HCT116 (cell line): ENCODE results near the gene LRRC4B. TPM values are rescaled to one million over a fixed set of nuclear protein-coding genes. Genes with fewer than 3 reads are reported as not detected.

ENCODE experiments used
- ATAC-seq: fragments of 200-7000 bp; cut with Tn5 transposase; 2 replicates; pipeline ENCODE4 v1.9.1; 2020; ENCODE audit warnings: mild to moderate bottlenecking, moderate library complexity
- BruUV-seq: library from RNA; stranded (reverse); fragments of 400-500 nt; replicated peaks from 2 replicates; lab custom pipeline; 2021; lab: Mats Ljungman, UMichigan
- CTCF ChIA-PET: fragments of 300-600 bp; sonication (Branson Sonifier 250); formaldehyde crosslinking; loops from one replicate; lab custom pipeline; 2021; ENCODE audit warnings: antibody characterized with exemption; lab: Charles Lee
- POLR2A ChIA-PET: fragments of 300-600, 350-600 bp; sonication (Branson Sonifier 250); formaldehyde crosslinking; loops from one replicate; lab custom pipeline; 2021; ENCODE audit warnings: antibody characterized with exemption; lab: Charles Lee
- RAD21 ChIA-PET, 2 experiments: fragments of 300-600 bp; sonication (Branson Sonifier 250); formaldehyde crosslinking; loops; one replicate each; lab custom pipeline; 2023; ENCODE audit warnings: low total read pairs in 2 of 2; ENCODE audit not compliant: uncharacterized antibody in 2 of 2, unreplicated experiment in 2 of 2, low non-redundant PET in 1 of 2; lab: Charles Lee
- DNase-seq: peaks from one replicate; pipeline ENCODE4 v3.0.0-alpha.2; 2010; ENCODE audit warnings: low read depth, low spot score
- H2AFZ ChIP-seq: fragments of 200-600 bp; shearing (Covaris generic), sonication (generic); 2 replicates; pipeline ENCODE4 v1.6.1; 2017; ENCODE audit warnings: low read depth, mixed run types, mixed read lengths, antibody characterized with exemption, low read length; ENCODE audit not compliant: poor library complexity, severe bottlenecking
- H3K27ac ChIP-seq: 2 replicates; pipeline ENCODE4 v1.5.1; 2012; ENCODE audit warnings: low read depth, low read length
- H3K27me3 ChIP-seq: fragments of 200-600 bp; sonication (generic); 2 replicates; pipeline ENCODE4 v1.6.1; 2016; ENCODE audit warnings: mixed run types, low read length, mixed read lengths; ENCODE audit not compliant: insufficient read depth
- H3K36me3 ChIP-seq, 2 experiments: fragments of 200-500 bp in 1 of 2; fragments of 200-600 bp in 1 of 2; sonication (Bioruptor generic) in 1 of 2; sonication (generic) in 1 of 2; 2 replicates each; pipeline versions ENCODE4 v1.5.1 to v1.6.1; 2014 to 2016; ENCODE audit warnings: low read length in 2 of 2, inconsistent platforms in 1 of 2, mixed read lengths in 1 of 2, mixed run types in 1 of 2; ENCODE audit not compliant: insufficient read depth in 2 of 2, control insufficient read depth in 1 of 2
- H3K4me1 ChIP-seq, 2 experiments: fragments of 200-600 bp in 1 of 2; sonication (generic) in 1 of 2; 2 replicates each; pipeline versions ENCODE4 v1.5.1 to v1.6.1; 2012 to 2017; ENCODE audit warnings: low read length in 2 of 2, inconsistent platforms in 1 of 2, mild to moderate bottlenecking in 1 of 2, mixed read lengths in 1 of 2, mixed run types in 1 of 2, moderate library complexity in 1 of 2; ENCODE audit not compliant: insufficient read depth in 2 of 2, control insufficient read depth in 1 of 2
- H3K4me2 ChIP-seq: fragments of 200-600 bp; sonication (generic); 2 replicates; pipeline ENCODE4 v1.6.1; 2017; ENCODE audit warnings: mixed run types, low read length, mixed read lengths
- H3K4me3 ChIP-seq, 2 experiments: fragments of 200-600 bp in 1 of 2; sonication (generic) in 1 of 2; replicated peaks in 1 of 2; 2 replicates each; pipeline ENCODE4 v1.5.1; 2011 to 2016; ENCODE audit warnings: low read length in 2 of 2, control low read depth in 1 of 2, low read depth in 1 of 2, mild to moderate bottlenecking in 1 of 2, mixed read lengths in 1 of 2, mixed run types in 1 of 2
- H3K79me2 ChIP-seq: fragments of 200-600 bp; sonication (generic); 2 replicates; pipeline ENCODE4 v1.6.1; 2017; ENCODE audit warnings: mild to moderate bottlenecking, mixed run types, low read length, moderate library complexity, mixed read lengths; ENCODE audit not compliant: insufficient read depth
- H3K9ac ChIP-seq: fragments of 200-600 bp; sonication (generic); 2 replicates; pipeline ENCODE4 v1.6.1; 2016; ENCODE audit warnings: low read length, mixed read lengths
- H3K9me2 ChIP-seq: fragments of 200-600 bp; sonication (generic), shearing (Covaris generic); 2 replicates; pipeline ENCODE4 v1.6.1; 2017; ENCODE audit warnings: mixed run types, mild to moderate bottlenecking, moderate library complexity; ENCODE audit not compliant: insufficient read depth
- H3K9me3 ChIP-seq, 2 experiments: fragments of 200-500 bp in 1 of 2; fragments of 200-600 bp in 1 of 2; sonication (Bioruptor generic) in 1 of 2; sonication (generic) in 1 of 2; 2 replicates each; pipeline ENCODE4 v1.6.1; 2014 to 2017; ENCODE audit warnings: low read length in 2 of 2, mixed read lengths in 2 of 2, inconsistent platforms in 1 of 2, low read depth in 1 of 2, mild to moderate bottlenecking in 1 of 2, mixed run types in 1 of 2, moderate library complexity in 1 of 2; ENCODE audit not compliant: control insufficient read depth in 1 of 2, insufficient read depth in 1 of 2
- H4K20me1 ChIP-seq: fragments of 200-600 bp; sonication (generic), shearing (Covaris generic); 2 replicates; pipeline ENCODE4 v1.6.1; 2017; ENCODE audit warnings: mixed run types, mild to moderate bottlenecking, moderate library complexity; ENCODE audit not compliant: insufficient read depth
- ATF3 ChIP-seq: IDR thresholded peaks from 2 replicates; pipeline ENCODE4 v1.6.1; 2012
- CBX3 ChIP-seq: IDR thresholded peaks from 2 replicates; pipeline ENCODE4 v1.6.1; 2012; ENCODE audit warnings: low read depth
- CEBPB ChIP-seq: IDR thresholded peaks from 2 replicates; pipeline ENCODE4 v1.6.1; 2012; ENCODE audit warnings: low read depth
- CTCF ChIP-seq, 3 experiments: fragments of 200-600 bp in 1 of 3; sonication (generic) in 1 of 3; IDR thresholded peaks in 2 of 3; conservative IDR thresholded peaks in 1 of 3; 2 replicates each; pipeline ENCODE4 v1.5.1; 2012 to 2017; ENCODE audit warnings: low read depth in 2 of 3, low read length in 2 of 3, antibody characterized with exemption in 1 of 3, borderline replicate concordance in 1 of 3, control low read depth in 1 of 3, mild to moderate bottlenecking in 1 of 3, mixed read lengths in 1 of 3, mixed run types in 1 of 3, moderate library complexity in 1 of 3; ENCODE audit not compliant: insufficient read depth in 1 of 3
- EGR1 ChIP-seq: IDR thresholded peaks from 2 replicates; pipeline ENCODE4 v1.6.1; 2012; ENCODE audit warnings: low read depth
- ELF1 ChIP-seq: IDR thresholded peaks from 2 replicates; pipeline ENCODE4 v1.6.1; 2012; ENCODE audit warnings: low read depth, borderline replicate concordance
- EZH2phosphoT487 ChIP-seq: fragments of 200-600 bp; IDR thresholded peaks from 2 replicates; pipeline ENCODE4 v1.6.1; 2018; ENCODE audit warnings: antibody characterized with exemption, borderline replicate concordance
- FOSL1 ChIP-seq: IDR thresholded peaks from 2 replicates; pipeline ENCODE4 v1.6.1; 2012; ENCODE audit warnings: low read depth
- JUND ChIP-seq: IDR thresholded peaks from 2 replicates; pipeline ENCODE4 v1.6.1; 2012
- MAX ChIP-seq: IDR thresholded peaks from 2 replicates; pipeline ENCODE4 v1.6.1; 2012
- POLR2A ChIP-seq: IDR thresholded peaks from 2 replicates; pipeline ENCODE4 v1.7.0; 2011; ENCODE audit warnings: borderline replicate concordance; ENCODE audit not compliant: insufficient read depth, insufficient read length; ENCODE audit errors: extremely low read depth
- POLR2AphosphoS5 ChIP-seq: IDR thresholded peaks from 2 replicates; pipeline ENCODE4 v1.6.1; 2011; ENCODE audit warnings: mild to moderate bottlenecking, low read depth, low read length, moderate library complexity
- RAD21 ChIP-seq: IDR thresholded peaks from 2 replicates; pipeline ENCODE4 v1.6.1; 2012; ENCODE audit warnings: low read depth, mild to moderate bottlenecking
- REST ChIP-seq: IDR thresholded peaks from 2 replicates; pipeline ENCODE4 v1.6.1; 2012; ENCODE audit warnings: low read depth
- SP1 ChIP-seq: IDR thresholded peaks from 2 replicates; pipeline ENCODE4 v1.6.1; 2012; ENCODE audit warnings: low read depth
- TCF7L2 ChIP-seq: IDR thresholded peaks from 2 replicates; pipeline ENCODE4 v1.7.0; 2011; ENCODE audit warnings: borderline replicate concordance, inconsistent platforms; ENCODE audit not compliant: insufficient read depth, insufficient read length; ENCODE audit errors: extremely low read depth
- YY1 ChIP-seq: IDR thresholded peaks from 2 replicates; pipeline ENCODE4 v1.6.1; 2011; ENCODE audit warnings: low read length, low read depth, moderate library complexity, mild to moderate bottlenecking; ENCODE audit not compliant: insufficient replicate concordance; ENCODE audit errors: extremely low read depth
- ZBTB33 ChIP-seq: IDR thresholded peaks from 2 replicates; pipeline ENCODE4 v1.6.1; 2011; ENCODE audit warnings: mild to moderate bottlenecking, low read length, moderate library complexity; ENCODE audit not compliant: insufficient replicate concordance; ENCODE audit errors: extremely low read depth
- ZFX ChIP-seq: fragments of 450-650 bp; IDR thresholded peaks from 2 replicates; pipeline ENCODE4 v1.6.1; 2017
- ZNF274 ChIP-seq: fragments of 200-500 bp; sonication (Bioruptor generic); IDR thresholded peaks from 2 replicates; pipeline ENCODE4 v1.6.1; 2014; ENCODE audit warnings: mild to moderate bottlenecking, low read depth, low read length, inconsistent platforms
- intact Hi-C: fragments of 100-400 bp; cut with micrococcal nuclease; formaldehyde crosslinking; loops from 2 replicates; pipeline ENCODE4 v1.10.0; 2022
- total RNA-seq: library from RNA; stranded (reverse); gene quantifications from one replicate; pipeline ENCODE4 v1.2.1, GENCODE V29; 2021; ENCODE audit not compliant: unreplicated experiment

The LRRC4B gene
- total RNA-seq, 1 experiment from 2014 or later, result 0.89 TPM

- ChIA-PET CTCF (interaction anchor here (0.7 to 3.6 kb wide), 12 partner anchors 9 to 559 kb away, joined by 3 to 40 read pairs (median 8); partner anchors contain the start of genes JOSD2 and KCNC3), RAD21 (interaction anchor here (0.6 to 2.1 kb wide), 5 partner anchors 13 to 246 kb away, joined by 3 to 7 read pairs (median 3); no protein-coding TSS in a partner anchor)
- no TSS peak for BruUV-seq
- TF ChIP-seq EGR1 (no peak), JUND (no peak), ELF1 (no peak), TCF7L2 (no peak), YY1 (peak; percentile 20), CTCF (IDR thresholded peaks at IDR 0.05 in 2 of 3, conservative IDR thresholded peaks at IDR 0.05 in 1 of 3; ENCODE audit: borderline replicate concordance in 1 of 3, insufficient read depth in 1 of 3, low read depth in 2 of 3, low read length in 2 of 3) (peak; percentile 93 to 98 (median 95)), ZFX (no peak), POLR2A (no peak), ZBTB33 (no peak), CEBPB (no peak), ZNF274 (no peak), ATF3 (no peak), MAX (no peak), REST (no peak), SP1 (no peak), RAD21 (peak; percentile 88), CBX3 (peak; percentile 68; the same call in 1 of the 2 replicates), POLR2AphosphoS5 (no peak), EZH2phosphoT487 (no peak), FOSL1 (no peak)
Observed at GRCh38 chr19:50537769-50538230, 30.4 kb downstream of the LRRC4B start.

More at GRCh38 chr19:50537769-50538230, 30.4 kb downstream of the LRRC4B start:
- Histone ChIP-seq H3K79me2 (no peaks in the 10 kb centered on the region), H3K9me3 (peaks cover 7 to 12% of the 10 kb centered on the region in 2 experiments; a peak in 3 of 4 replicates), H3K27ac (no peak overlapping the region), H2AFZ (no peak overlapping the region), H3K9ac (no peak overlapping the region), H4K20me1 (no peaks in the 10 kb centered on the region), H3K27me3 (no peaks in the 10 kb centered on the region), H3K4me1 (no peaks in the 10 kb centered on the region), H3K36me3 (no peaks in the 10 kb centered on the region), H3K9me2 (no peaks in the 10 kb centered on the region), H3K4me3 (no peak overlapping the region), H3K4me2 (no peak overlapping the region)
- POLR2A ChIA-PET, result no interaction called here
- peak; percentile 97 for ATAC-seq
- peak; percentile 79 for DNase-seq
- intact Hi-C loops, result loop anchor here (1.0 to 10.0 kb wide), 4 partner anchors 117 to 385 kb away; no protein-coding TSS in a partner anchor
